HT1080 (cell line): ENCODE data around the gene WNK1. TPM values are rescaled to one million over a fixed set of nuclear protein-coding genes. Genes with fewer than 3 reads are reported as not detected.
A peak's percentile ranks its signal among the peaks of the same experiment; 100 is the strongest.
"Not testable (repeated sequence)": the region's sequence is repeated elsewhere in the genome, so short reads cannot be mapped to it uniquely, and the experiment has no call there.

ENCODE experiments used
- DNase-seq: peaks from one replicate; pipeline ENCODE4 v3.0.0-alpha.2; 2015; ENCODE audit warnings: low read depth
- total RNA-seq: library from RNA; depleted of rRNA; stranded (reverse); fragments of >200 nt; shearing (Covaris generic); gene quantifications from 2 replicates; pipeline ENCODE4 v1.2.3, GENCODE V29; 2014

WNK1 gene
- total RNA-seq, 1 experiment from 2014 or later, result 53.5 TPM

DNA sequence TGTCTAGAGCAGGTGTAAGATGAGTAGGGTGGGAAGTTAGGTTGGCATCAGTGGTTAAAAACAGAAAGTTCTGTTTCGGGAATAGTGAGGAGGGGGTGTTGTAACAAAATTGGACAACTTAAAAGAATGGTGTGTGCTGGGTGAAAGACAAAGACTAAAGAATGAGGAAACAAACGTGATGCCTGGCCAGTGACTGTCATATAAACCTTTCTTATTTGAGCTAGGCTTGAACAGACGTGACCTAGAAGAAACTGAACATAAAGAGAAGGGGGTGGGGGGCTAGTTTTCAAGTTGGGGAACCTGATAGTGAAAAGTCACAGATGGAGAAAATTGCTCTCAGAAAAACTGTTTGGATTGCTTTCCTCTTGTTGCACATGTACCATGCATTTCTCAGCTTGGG, 157.5 kb downstream of the WNK1 start:
- DNase-seq, result no peak

DNA sequence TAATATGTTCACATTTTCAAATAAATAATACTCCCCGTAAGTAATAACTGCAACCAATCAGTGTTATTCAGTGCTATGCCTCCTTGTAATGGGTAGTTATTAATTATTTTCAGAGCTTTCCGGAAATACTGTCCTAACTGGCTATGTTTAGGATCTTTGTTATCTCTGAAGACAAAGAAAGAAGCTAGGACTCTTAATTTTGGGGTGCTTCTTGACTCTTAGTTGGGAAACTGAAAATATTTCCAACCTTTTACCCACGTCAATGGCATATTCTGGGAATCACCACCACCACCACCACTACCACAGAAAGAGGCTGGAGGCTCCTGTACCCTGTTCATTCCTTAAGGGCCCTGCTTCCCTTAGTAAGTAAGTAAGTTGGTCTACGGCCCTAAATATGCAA, 158.0 kb downstream of the WNK1 start:
- DNase-seq, result no peak

GRCh38 chr12:911191-911826, 158.9 kb downstream of the WNK1 start:
- DNase-seq, result no peak

- no peak for DNase-seq
Measured at GRCh38 chr12:912466-913235, 160.3 kb downstream of the WNK1 start.

DNA sequence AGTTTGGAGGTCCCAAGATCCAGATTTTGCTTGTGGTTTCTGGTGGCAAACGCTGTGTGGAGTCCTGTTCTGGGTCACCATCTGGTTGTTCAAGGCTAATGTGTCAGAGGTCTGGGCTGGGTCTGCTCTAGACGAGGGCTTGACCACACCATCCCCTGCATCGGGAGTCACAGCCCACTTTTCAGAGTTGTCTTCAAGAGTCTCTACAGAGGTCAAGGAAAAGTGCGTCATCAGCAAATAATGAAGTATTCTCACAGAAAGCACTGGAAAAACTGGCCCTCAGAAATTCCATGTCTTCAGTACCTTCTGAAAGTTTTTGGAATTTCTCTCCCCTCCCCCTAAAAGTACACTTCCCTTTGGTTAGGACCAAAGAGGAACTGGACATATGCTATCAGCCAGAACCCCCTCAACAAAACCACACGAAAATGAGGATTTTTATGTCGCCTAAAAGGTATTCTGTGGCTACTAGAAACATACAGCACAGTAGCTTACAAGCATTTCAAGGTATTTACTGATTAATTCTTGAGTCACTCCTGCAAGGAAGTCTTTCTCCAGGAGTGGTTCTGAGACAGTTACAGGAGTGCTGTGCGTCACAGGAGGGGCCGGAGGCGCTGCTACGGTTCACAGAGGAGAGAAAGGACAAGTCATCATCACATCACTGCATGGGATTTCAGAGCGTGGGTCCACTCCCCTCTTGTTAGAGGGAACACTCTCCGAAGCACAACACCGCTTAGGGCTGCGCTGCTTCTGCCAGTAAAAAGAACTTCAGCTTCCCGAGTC, 161.7 kb downstream of the WNK1 start:
- peak; percentile 96 for DNase-seq

DNA sequence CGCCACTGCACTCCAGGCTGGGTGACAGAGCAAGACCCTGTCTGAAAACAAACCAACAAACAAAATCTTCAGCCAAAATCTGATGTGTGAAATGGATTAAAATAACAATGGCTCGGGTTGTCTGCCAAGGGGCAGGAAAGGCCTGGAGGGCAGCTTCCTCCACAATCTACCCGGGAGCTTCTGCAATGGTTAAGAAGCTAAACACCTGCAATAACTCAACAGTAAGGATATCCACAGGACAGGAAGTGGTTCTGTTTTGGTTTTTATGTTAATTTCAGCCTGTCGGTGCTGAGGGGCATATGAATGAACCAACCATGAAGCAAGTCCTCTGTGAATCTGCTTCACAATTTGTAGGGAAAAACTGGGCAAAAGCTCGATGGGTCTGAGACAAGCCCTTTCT, 162.7 kb downstream of the WNK1 start:
- DNase-seq, result peak; percentile 26

GRCh38 chr12:916240-916639, 163.9 kb downstream of the WNK1 start:
- no peak for DNase-seq

DNA sequence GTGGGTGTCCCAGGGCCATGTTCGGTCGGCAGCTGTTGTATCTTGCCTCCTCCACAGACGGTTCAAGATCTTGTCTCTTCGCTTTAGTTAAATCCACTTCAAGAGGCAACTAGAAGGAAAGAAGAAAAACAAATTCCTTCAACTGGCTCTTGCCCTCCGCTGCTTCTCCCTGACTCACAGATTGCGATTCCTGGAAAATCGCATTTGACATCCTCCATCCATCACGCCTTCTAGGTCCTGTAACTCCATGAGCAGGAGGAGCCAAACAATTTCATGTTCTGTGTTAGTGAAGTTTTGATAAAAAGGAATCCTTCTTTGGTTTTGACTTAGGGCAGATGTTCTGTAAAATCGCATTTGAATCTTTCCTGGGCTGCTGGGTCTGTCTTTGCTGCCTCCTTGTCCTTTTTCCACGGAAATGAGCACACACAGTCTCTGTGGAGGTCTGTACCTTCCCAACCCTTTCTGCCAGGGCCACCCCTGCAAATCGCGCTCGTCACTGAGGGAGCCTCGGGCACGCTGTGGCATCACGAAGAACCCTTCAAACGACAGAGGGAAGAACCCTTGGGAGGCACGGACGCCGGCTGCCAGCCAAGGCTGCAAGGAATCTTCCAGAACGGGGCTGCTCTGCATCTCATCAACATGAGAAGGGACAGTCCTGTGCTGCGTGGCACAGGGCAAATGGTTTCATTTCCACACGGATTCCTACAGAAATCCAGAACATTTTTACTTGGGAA, 164.5 kb downstream of the WNK1 start:
- DNase-seq, result no peak

GRCh38 chr12:920676-921075, 168.3 kb downstream of the WNK1 start:
- no peak for DNase-seq

DNA sequence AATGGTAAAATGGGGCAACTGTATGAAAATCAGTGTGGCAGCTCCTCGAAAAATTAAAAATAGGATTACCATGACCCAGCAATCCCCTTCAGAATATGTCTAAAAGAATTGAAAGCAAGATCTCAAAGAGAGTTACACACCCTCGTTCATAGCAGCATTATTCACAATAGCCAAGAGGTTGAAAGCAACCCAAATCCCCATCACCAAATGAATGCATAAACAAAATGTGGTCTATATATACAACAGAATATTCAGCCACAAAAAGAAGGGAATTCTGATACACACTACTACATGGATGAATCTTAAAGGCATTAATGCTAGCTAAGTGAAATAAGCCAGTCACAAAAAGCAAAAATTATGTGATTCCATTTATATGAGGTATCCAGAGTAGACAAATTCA, 169.9 kb downstream of the WNK1 start:
- no peak for DNase-seq

GRCh38 chr12:926641-927040, 174.3 kb downstream of the WNK1 start:
- no peak for DNase-seq

GRCh38 chr12:931060-931459, 178.7 kb downstream of the WNK1 start:
- no peak for DNase-seq

DNA sequence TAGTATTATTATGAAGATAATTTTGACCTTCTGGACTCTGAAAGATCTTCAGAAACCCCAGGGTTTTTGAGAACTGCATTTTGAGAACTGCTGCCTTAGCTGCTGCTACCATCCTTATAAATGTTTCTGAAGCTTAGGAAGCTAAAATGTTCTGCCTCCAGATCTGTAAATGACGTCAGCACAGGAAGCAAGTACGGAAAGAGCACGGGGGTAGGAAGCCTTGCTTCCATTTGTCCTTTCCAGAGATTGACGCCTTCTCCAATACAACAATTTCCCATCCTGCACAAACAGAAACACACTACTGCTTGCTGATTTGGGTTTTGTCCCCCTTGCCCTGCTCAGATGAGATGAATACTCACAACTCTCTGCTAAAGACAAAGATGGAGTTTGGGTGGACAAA, 179.2 kb downstream of the WNK1 start:
- DNase-seq, result no peak

DNA sequence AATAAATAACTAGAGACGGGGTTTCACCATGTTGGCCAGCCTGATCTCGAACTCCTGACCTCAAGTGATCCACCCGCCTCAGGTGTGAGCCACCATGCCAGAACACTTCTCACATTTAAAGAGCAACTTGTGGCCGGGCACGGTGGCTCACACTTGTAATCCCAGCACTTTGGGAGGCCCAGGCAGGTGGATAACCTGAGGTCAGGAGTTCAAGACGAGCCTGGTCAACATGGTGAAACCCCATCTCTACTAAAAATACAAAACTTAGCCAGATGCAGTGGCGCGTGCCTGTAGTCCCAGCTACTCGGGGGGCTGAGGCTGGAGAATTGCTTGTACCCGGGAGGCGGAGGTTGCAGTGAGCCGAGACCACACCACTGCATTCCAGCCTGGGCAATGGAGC, 183.5 kb downstream of the WNK1 start:
- not testable (repeated sequence) for DNase-seq

GRCh38 chr12:936377-937345, 184.3 kb downstream of the WNK1 start:
- no peak for DNase-seq

- DNase-seq, result no peak
Measured at GRCh38 chr12:938810-939209, 186.4 kb downstream of the WNK1 start.

- no peak for DNase-seq
Measured at GRCh38 chr12:943051-943450, 190.7 kb downstream of the WNK1 start.

- no peak for DNase-seq
Measured at GRCh38 chr12:944211-944610, 191.8 kb downstream of the WNK1 start.

DNA sequence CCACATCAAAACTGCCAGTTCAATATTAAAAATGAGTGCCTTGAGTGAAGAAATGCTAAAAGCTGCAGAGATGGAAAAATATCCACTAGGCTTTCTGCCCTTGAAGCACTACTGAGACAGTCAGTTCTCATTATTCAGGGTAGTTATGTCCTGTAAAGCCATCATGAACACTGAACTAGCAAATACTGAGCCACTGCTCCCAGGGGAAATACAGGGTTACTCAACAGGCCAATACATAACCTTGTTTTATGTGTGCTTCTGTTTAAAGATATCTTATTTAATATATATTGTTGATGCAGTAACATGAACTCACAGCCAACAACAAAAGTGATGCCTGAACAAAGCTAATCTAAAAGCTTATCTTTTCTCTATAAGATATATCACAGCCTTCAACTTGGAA, 193.8 kb downstream of the WNK1 start:
- DNase-seq, result no peak

DNA sequence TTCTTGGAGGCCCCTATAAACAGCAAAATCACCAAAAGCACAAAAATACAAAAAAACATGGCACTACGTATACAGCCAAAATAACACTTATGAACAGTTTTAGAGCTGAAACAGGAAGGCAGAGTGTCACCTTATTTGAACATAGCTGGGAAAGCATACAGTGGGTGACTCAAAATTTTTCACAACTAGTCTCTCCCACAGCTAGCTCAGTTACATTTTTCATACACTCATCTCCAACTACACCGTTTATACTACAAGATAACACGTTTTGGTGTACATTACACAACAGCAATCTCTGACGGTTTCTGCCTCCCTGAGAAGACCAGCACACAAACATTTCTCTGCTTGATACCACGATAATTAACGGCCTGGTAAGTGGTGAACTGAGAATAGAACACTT, 194.3 kb downstream of the WNK1 start:
- no peak for DNase-seq

- no peak for DNase-seq
Measured at GRCh38 chr12:948238-948637, 195.9 kb downstream of the WNK1 start.
